ENCODE results near the gene XPR1.

XPR1 gene

GRCh38 chr1:180662709-180663108 is 30.9 kb downstream of the XPR1 start:
- DNase-seq (ENCODE audit: low read depth): no peak
- no peak overlapping the region for H3K4me3 ChIP-seq (ENCODE audit: low read length)
- no peak for TF ChIP-seq CTCF (IDR thresholded peaks at IDR 0.05; ENCODE audit: insufficient read depth, low read depth, low read length, missing control alignments)

- no peak for DNase-seq (ENCODE audit: low read depth)
- TF ChIP-seq CTCF (IDR thresholded peaks at IDR 0.05; ENCODE audit: insufficient read depth, low read depth, low read length, missing control alignments): no peak
- H3K4me3 ChIP-seq (ENCODE audit: low read length): no peak overlapping the region
Measured at GRCh38 chr1:180670681-180671080, 38.9 kb downstream of the XPR1 start.

GRCh38 chr1:180672105-180672504 is 40.3 kb downstream of the XPR1 start:
- no peak overlapping the region for H3K4me3 ChIP-seq (ENCODE audit: low read length)
- no peak for TF ChIP-seq CTCF (IDR thresholded peaks at IDR 0.05; ENCODE audit: insufficient read depth, low read depth, low read length, missing control alignments)
- peak; percentile 45 for DNase-seq (ENCODE audit: low read depth)

- no peak for TF ChIP-seq CTCF (IDR thresholded peaks at IDR 0.05; ENCODE audit: insufficient read depth, low read depth, low read length, missing control alignments)
- DNase-seq (ENCODE audit: low read depth): no peak
- H3K4me3 ChIP-seq (ENCODE audit: low read length): no peak overlapping the region
Measured at GRCh38 chr1:180672505-180672904, 40.7 kb downstream of the XPR1 start.

GRCh38 chr1:180674603-180675530 is 43.0 kb downstream of the XPR1 start:
- no peak overlapping the region for H3K4me3 ChIP-seq (ENCODE audit: low read length)
- TF ChIP-seq CTCF (IDR thresholded peaks at IDR 0.05; ENCODE audit: insufficient read depth, low read depth, low read length, missing control alignments): no peak
- DNase-seq (ENCODE audit: low read depth): peak; percentile 9

- no peak overlapping the region for H3K4me3 ChIP-seq (ENCODE audit: low read length)
- TF ChIP-seq CTCF (IDR thresholded peaks at IDR 0.05; ENCODE audit: insufficient read depth, low read depth, low read length, missing control alignments): no peak
- peak; percentile 50 for DNase-seq (ENCODE audit: low read depth)
Measured at GRCh38 chr1:180675586-180675985, 43.8 kb downstream of the XPR1 start.

Data from epithelial cell of esophagus (primary cell).